Activated CD4-positive, alpha-beta T cell treated with anti-CD3 and anti-CD28 coated beads, Interleukin-2, amount 50 U/mL, for 1 hour (primary cell): ENCODE results near the gene CNNM4.

Experiments
- DNase-seq: peaks from one replicate; pipeline ENCODE4 v3.0.0-alpha.2; 2020

Gene CNNM4

GRCh38 chr2:96861074-96861473 is 100.4 kb downstream of the CNNM4 start:
- DNase-seq, result no peak
